ENCODE results near the gene MRTFB. TPM values are rescaled to one million over a fixed set of nuclear protein-coding genes. Genes with fewer than 3 reads are reported as not detected.

MRTFB gene
- total and polyA plus RNA-seq, 8 donors = 4.3 to 81.6 (median 22.4) TPM

DNA sequence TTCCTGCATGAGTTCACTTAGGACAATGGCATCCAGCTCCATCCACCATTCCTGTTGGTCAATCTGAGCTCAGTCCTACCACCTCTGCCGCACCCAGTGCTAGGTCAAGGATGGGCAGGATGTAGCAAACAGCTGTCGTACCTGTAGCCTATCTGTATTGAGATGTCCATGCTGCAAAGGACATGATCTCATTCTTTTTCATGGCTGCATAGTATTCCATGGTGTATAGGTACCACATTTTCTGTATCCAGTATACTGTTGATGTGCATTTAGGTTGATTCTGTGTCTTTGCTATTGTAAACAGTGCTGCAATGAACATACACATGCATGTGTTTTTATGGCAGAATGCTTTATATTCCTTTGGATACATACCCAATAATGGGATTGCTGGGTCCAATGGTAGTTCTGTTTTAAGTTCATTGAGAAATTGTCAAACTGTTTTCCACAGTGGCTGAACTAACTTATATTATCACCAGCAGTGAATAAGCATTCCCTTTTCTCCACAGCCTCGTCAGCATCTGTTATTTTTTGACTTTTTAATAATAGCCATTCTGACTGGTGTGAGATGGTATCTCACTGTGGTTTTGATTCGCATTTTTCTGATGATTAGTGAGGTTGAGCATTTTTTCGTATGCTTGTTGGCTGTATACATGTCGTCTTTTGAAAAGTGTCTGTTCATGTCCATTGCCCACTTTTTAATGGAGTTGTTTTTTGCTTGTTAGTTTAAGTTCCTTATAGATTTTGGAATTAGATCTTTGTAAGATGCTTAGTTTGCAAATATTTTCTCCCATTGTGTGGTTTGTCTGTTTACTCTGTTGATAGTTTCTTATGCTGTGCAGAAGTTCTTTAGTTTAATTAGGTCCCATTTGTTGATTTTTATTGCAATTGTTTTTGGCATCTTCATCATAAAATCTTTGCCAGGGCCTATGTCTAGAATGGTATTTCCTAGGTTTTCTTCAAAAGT lies 7.2 kb upstream of the MRTFB start:
- no peaks in the 10 kb centered on the region for H3K9me3 ChIP-seq
- WGBS, 5 donors = 89 to 93% (median 90%) methylated on average over 6 of the region's 6 CpGs
- no peaks in the 10 kb centered on the region for H3K36me3 ChIP-seq
- H3K27ac ChIP-seq = no peak overlapping the region
- TF ChIP-seq CTCF (IDR thresholded peaks at IDR 0.05) (no peak), EP300 (IDR thresholded peaks at IDR 0.05) (no peak), POLR2AphosphoS5 (IDR thresholded peaks at IDR 0.05) (no peak)
- no peak overlapping the region for H3K4me3 ChIP-seq
- DNase-seq = no peak
- no peaks in the 10 kb centered on the region for H3K4me1 ChIP-seq
- intact Hi-C loops (cut with DNase I; ENCODE audit: low total_unique reads) = no loop called here
- H3K27me3 ChIP-seq = no peaks in the 10 kb centered on the region

GRCh38 chr16:14069818-14070217 lies 1.3 kb upstream of the MRTFB start:
- Histone ChIP-seq H3K27me3 (no peaks in the 10 kb centered on the region), H3K4me3 (no peak overlapping the region), H3K36me3 (no peaks in the 10 kb centered on the region), H3K27ac (peak overlapping the region in 2 of 5 donors; percentile 89 to 90), H3K9me3 (no peaks in the 10 kb centered on the region), H3K4me1 (peaks cover 3 to 37% (median 25%) of the 10 kb centered on the region in 4 donors)
- no peak for TF ChIP-seq EP300 (IDR thresholded peaks at IDR 0.05)
- TF ChIP-seq POLR2A (IDR thresholded peaks at IDR 0.05) = no peak
- TF ChIP-seq POLR2AphosphoS5 (IDR thresholded peaks at IDR 0.05) = no peak
- TF ChIP-seq CTCF (IDR thresholded peaks at IDR 0.05) = no peak
- intact Hi-C loops (cut with DNase I; ENCODE audit: low total_unique reads) = no loop called here
- WGBS, 5 donors = 73 to 89% (median 88%) methylated on average over 4 of the region's 4 CpGs
- DNase-seq = peak in 1 of 2 donors; percentile 23

GRCh38 chr16:14070555-14070876 lies 603 bp upstream of the MRTFB start:
- TF ChIP-seq EP300 (IDR thresholded peaks at IDR 0.05) = no peak
- TF ChIP-seq POLR2A (IDR thresholded peaks at IDR 0.05) = no peak
- TF ChIP-seq POLR2AphosphoS5 (IDR thresholded peaks at IDR 0.05) = no peak
- TF ChIP-seq CTCF (IDR thresholded peaks at IDR 0.05) = no peak

DNA sequence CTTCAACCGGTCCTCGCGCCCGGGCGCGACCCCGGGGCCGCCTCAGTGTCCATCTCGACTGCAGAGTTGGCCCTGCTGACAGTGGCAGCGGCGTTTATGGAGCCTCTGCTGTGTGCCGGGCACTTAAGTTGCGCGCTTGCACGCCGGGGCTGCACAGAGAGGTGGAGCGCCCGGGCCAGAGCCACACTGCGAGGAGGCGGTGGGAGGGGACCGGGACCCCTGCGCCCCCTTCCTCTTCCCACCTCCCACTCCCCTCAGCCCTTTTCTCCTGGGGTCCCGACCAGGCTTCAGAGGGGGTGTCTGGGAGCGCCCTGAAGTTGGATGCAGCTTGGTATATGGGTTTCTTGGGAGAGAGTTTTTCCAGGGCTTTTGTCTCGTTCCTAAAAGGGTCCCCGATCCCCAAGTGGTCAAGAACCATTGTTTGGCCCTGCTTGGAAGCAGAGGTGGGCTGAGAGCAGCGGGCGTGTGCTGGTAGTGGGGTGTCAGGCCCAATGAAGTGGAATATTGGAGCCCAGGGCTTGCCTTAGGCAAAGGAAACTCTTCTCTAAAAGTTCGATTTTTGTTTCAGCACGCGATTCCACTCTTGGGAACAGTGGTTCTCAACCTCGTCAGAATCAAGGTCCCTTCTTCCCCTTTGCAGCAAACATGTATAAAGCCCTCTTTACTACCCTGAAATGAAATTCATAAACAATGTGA lies 605 bp downstream of the MRTFB start:
- no peak for TF ChIP-seq EP300 (IDR thresholded peaks at IDR 0.05)
- intact Hi-C loops (cut with DNase I; ENCODE audit: low total_unique reads) = no loop called here
- DNase-seq = no peak

More at GRCh38 chr16:14070555-14070876, 603 bp upstream of the MRTFB start:
- Histone ChIP-seq H3K4me1 (peaks cover 3 to 44% (median 25%) of the 10 kb centered on the region in 4 donors), H3K4me3 (peak overlapping the region; percentile 81 to 99 (median 93)), H3K27ac (peak overlapping the region; percentile 85 to 95 (median 90)), H3K36me3 (no peaks in the 10 kb centered on the region), H3K9me3 (no peaks in the 10 kb centered on the region), H3K27me3 (no peaks in the 10 kb centered on the region)
- intact Hi-C loops (cut with DNase I; ENCODE audit: low total_unique reads) = no loop called here
- peak in 1 of 2 donors; percentile 18 for DNase-seq
- WGBS, 5 donors = 33 to 59% (median 36%) methylated on average over 4 of the region's 4 CpGs

More for the DNA sequence above, 605 bp downstream of the MRTFB start:
- WGBS, 5 donors = 1 to 2% (median 2%) methylated on average over 21 to 32 of the region's 32 CpGs
- Histone ChIP-seq H3K4me3 (peak overlapping the region; percentile 81 to 99 (median 93)), H3K4me1 (peaks cover 3 to 50% (median 28%) of the 10 kb centered on the region in 4 donors), H3K36me3 (no peaks in the 10 kb centered on the region), H3K27ac (peak overlapping the region; percentile 85 to 95 (median 90)), H3K27me3 (no peaks in the 10 kb centered on the region), H3K9me3 (no peaks in the 10 kb centered on the region)

Data from stomach (tissue), 9 donors.